ENCODE measurements around the gene GRIA2. TPM values are rescaled to one million over a fixed set of nuclear protein-coding genes. Genes with fewer than 3 reads are reported as not detected.
"Not testable (repeated sequence)": the region's sequence is repeated elsewhere in the genome, so short reads cannot be mapped to it uniquely, and the experiment has no call there.

Gene GRIA2
- polyA plus RNA-seq, 2 donors: 0.01 to 0.14 TPM

- no peaks in the 10 kb centered on the region for H3K27me3 ChIP-seq (ENCODE audit: control insufficient read depth in 1 of 2, insufficient read depth in 2 of 2, low read length in 2 of 2)
- H3K9me3 ChIP-seq (ENCODE audit: control insufficient read depth in 2 of 2, insufficient read depth in 1 of 2, low read depth in 1 of 2, low read length in 1 of 2): no peaks in the 10 kb centered on the region
- no peaks in the 10 kb centered on the region for H3K36me3 ChIP-seq (ENCODE audit: control insufficient read depth in 2 of 2, insufficient read depth in 2 of 2, low read length in 1 of 2)
- H3K4me1 ChIP-seq (ENCODE audit: control insufficient read depth in 2 of 2, insufficient read depth in 2 of 2, low read length in 1 of 2): no peaks in the 10 kb centered on the region
- H3K4me3 ChIP-seq (ENCODE audit: low read depth in 1 of 2, low read length in 2 of 2): no peak overlapping the region
- H3K27ac ChIP-seq (ENCODE audit: low read depth in 2 of 2, low read length in 1 of 2): no peak overlapping the region
- WGBS, 2 donors: 63 to 68% methylated on average over 2 of the region's 2 CpGs
Observed at GRCh38 chr4:157244348-157244747, 23.8 kb downstream of the GRIA2 start.

- no peaks in the 10 kb centered on the region for H3K4me1 ChIP-seq (ENCODE audit: control insufficient read depth in 2 of 2, insufficient read depth in 2 of 2, low read length in 1 of 2)
- H3K9me3 ChIP-seq (ENCODE audit: control insufficient read depth in 2 of 2, insufficient read depth in 1 of 2, low read depth in 1 of 2, low read length in 1 of 2): no peaks in the 10 kb centered on the region
- no peaks in the 10 kb centered on the region for H3K36me3 ChIP-seq (ENCODE audit: control insufficient read depth in 2 of 2, insufficient read depth in 2 of 2, low read length in 1 of 2)
- H3K27ac ChIP-seq (ENCODE audit: low read depth in 2 of 2, low read length in 1 of 2): no peak overlapping the region
- H3K4me3 ChIP-seq (ENCODE audit: low read depth in 1 of 2, low read length in 2 of 2): no peak overlapping the region
- no peaks in the 10 kb centered on the region for H3K27me3 ChIP-seq (ENCODE audit: control insufficient read depth in 1 of 2, insufficient read depth in 2 of 2, low read length in 2 of 2)
Observed at GRCh38 chr4:157245351-157245750, 24.8 kb downstream of the GRIA2 start.

DNA sequence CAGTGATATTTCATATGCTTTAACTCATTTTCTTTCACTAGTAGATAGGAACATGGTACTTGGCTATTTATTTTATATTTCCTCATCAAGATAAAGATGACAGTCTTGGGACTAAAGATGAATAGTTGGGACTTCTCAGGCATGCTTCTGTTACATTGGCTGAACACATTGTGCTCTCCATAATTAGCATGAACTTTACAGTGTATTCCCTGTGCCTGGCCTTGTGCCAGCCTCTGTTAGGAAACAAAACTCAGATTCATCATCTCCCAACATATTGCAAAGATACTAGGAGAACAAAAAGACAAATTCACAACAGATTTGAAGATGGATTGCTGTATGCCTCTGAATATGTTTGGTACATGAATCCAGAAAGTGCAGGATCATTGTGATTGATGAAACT lies 26.4 kb downstream of the GRIA2 start:
- no peak overlapping the region for H3K4me3 ChIP-seq (ENCODE audit: low read depth in 1 of 2, low read length in 2 of 2)
- H3K9me3 ChIP-seq (ENCODE audit: control insufficient read depth in 2 of 2, insufficient read depth in 1 of 2, low read depth in 1 of 2, low read length in 1 of 2): no peaks in the 10 kb centered on the region
- H3K27me3 ChIP-seq (ENCODE audit: control insufficient read depth in 1 of 2, insufficient read depth in 2 of 2, low read length in 2 of 2): no peaks in the 10 kb centered on the region
- H3K27ac ChIP-seq (ENCODE audit: low read depth in 2 of 2, low read length in 1 of 2): no peak overlapping the region
- no peaks in the 10 kb centered on the region for H3K36me3 ChIP-seq (ENCODE audit: control insufficient read depth in 2 of 2, insufficient read depth in 2 of 2, low read length in 1 of 2)
- no peaks in the 10 kb centered on the region for H3K4me1 ChIP-seq (ENCODE audit: control insufficient read depth in 2 of 2, insufficient read depth in 2 of 2, low read length in 1 of 2)

- H3K9me3 ChIP-seq (ENCODE audit: control insufficient read depth in 2 of 2, insufficient read depth in 1 of 2, low read depth in 1 of 2, low read length in 1 of 2); H3K36me3 ChIP-seq (ENCODE audit: control insufficient read depth in 2 of 2, insufficient read depth in 2 of 2, low read length in 1 of 2); H3K27me3 ChIP-seq (ENCODE audit: control insufficient read depth in 1 of 2, insufficient read depth in 2 of 2, low read length in 2 of 2); H3K27ac ChIP-seq (ENCODE audit: low read depth in 2 of 2, low read length in 1 of 2); H3K4me1 ChIP-seq (ENCODE audit: control insufficient read depth in 2 of 2, insufficient read depth in 2 of 2, low read length in 1 of 2); H3K4me3 ChIP-seq (ENCODE audit: low read depth in 1 of 2, low read length in 2 of 2): not testable (repeated sequence)
- 87 to 88% methylated on average over 6 of the region's 6 CpGs for WGBS, 2 donors
Observed at GRCh38 chr4:157258165-157258564, 37.6 kb downstream of the GRIA2 start.

DNA sequence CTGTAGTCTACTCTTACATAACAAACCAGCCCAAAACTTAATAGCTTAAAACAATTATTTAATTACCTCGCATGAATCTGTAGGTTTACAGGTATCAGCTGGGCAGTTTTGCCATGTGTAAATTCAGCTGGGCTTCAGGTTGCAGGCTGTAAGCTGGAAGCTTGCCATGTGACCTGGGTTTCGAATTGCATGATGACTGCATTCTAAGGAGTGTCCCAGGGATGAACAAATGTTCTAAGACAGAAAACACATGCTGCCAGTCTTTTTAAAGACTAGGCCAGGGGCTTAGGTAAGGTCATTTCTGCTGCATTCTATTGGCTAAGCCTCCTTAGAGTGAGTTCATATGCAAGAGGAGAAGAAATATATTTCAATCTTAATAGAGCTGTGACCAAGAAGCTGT lies 44.8 kb downstream of the GRIA2 start:
- Histone ChIP-seq H3K9me3 (ENCODE audit: control insufficient read depth in 2 of 2, insufficient read depth in 1 of 2, low read depth in 1 of 2, low read length in 1 of 2) (no peaks in the 10 kb centered on the region), H3K27me3 (ENCODE audit: control insufficient read depth in 1 of 2, insufficient read depth in 2 of 2, low read length in 2 of 2) (no peaks in the 10 kb centered on the region), H3K4me3 (ENCODE audit: low read depth in 1 of 2, low read length in 2 of 2) (no peak overlapping the region), H3K36me3 (ENCODE audit: control insufficient read depth in 2 of 2, insufficient read depth in 2 of 2, low read length in 1 of 2) (no peaks in the 10 kb centered on the region), H3K4me1 (ENCODE audit: control insufficient read depth in 2 of 2, insufficient read depth in 2 of 2, low read length in 1 of 2) (no peaks in the 10 kb centered on the region), H3K27ac (ENCODE audit: low read depth in 2 of 2, low read length in 1 of 2) (no peak overlapping the region)
- WGBS, 2 donors: 45 to 46% methylated on average over 2 of the region's 2 CpGs

DNA sequence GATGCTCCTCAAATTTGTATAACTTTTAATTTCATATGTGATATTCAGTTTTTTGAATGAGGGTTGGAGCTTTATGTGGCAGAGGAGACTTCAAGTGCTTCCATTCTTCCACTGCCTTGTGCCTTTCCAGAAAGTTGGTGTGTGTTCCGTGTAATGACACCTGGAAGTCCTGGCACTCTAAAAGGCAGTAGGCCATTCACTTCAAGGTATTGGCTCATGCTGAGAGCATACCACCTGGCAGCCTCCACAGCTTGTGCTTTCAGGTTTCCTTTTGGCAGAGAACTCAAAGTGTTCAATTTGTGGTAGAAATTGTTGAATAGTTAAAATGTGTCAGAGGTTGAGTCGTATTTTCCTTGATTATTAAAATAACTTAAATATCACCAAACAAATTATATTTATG lies 49.6 kb downstream of the GRIA2 start:
- Histone ChIP-seq H3K27ac (ENCODE audit: low read depth in 2 of 2, low read length in 1 of 2) (no peak overlapping the region), H3K4me1 (ENCODE audit: control insufficient read depth in 2 of 2, insufficient read depth in 2 of 2, low read length in 1 of 2) (no peaks in the 10 kb centered on the region), H3K4me3 (ENCODE audit: low read depth in 1 of 2, low read length in 2 of 2) (no peak overlapping the region), H3K9me3 (ENCODE audit: control insufficient read depth in 2 of 2, insufficient read depth in 1 of 2, low read depth in 1 of 2, low read length in 1 of 2) (no peaks in the 10 kb centered on the region), H3K27me3 (ENCODE audit: control insufficient read depth in 1 of 2, insufficient read depth in 2 of 2, low read length in 2 of 2) (no peaks in the 10 kb centered on the region), H3K36me3 (ENCODE audit: control insufficient read depth in 2 of 2, insufficient read depth in 2 of 2, low read length in 1 of 2) (no peaks in the 10 kb centered on the region)
- 73 to 75% methylated on average over 2 of the region's 2 CpGs for WGBS, 2 donors

DNA sequence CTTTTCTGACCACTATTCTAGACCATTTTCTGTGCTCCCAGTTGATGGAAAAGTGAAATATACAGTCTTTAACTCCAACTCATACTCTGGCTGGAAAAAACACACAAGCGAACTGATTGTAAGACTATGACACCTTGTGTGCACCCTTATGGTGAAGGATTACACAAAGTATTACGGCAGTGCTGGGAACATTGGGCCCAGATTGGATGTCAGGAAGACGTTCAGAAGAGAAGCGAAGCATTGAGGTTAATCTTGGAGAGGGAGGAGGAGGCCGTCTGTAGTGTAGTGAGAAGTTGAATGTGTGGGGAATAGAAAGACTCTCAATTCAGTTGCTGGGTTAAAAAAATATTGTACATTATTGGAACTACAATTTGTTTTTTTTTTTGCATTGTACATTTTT lies 50.0 kb downstream of the GRIA2 start:
- Histone ChIP-seq H3K9me3 (ENCODE audit: control insufficient read depth in 2 of 2, insufficient read depth in 1 of 2, low read depth in 1 of 2, low read length in 1 of 2) (no peaks in the 10 kb centered on the region), H3K36me3 (ENCODE audit: control insufficient read depth in 2 of 2, insufficient read depth in 2 of 2, low read length in 1 of 2) (no peaks in the 10 kb centered on the region), H3K27ac (ENCODE audit: low read depth in 2 of 2, low read length in 1 of 2) (no peak overlapping the region), H3K27me3 (ENCODE audit: control insufficient read depth in 1 of 2, insufficient read depth in 2 of 2, low read length in 2 of 2) (no peaks in the 10 kb centered on the region), H3K4me3 (ENCODE audit: low read depth in 1 of 2, low read length in 2 of 2) (no peak overlapping the region), H3K4me1 (ENCODE audit: control insufficient read depth in 2 of 2, insufficient read depth in 2 of 2, low read length in 1 of 2) (no peaks in the 10 kb centered on the region)
- 80 to 87% methylated on average over 5 of the region's 5 CpGs for WGBS, 2 donors

- no peak overlapping the region for H3K27ac ChIP-seq (ENCODE audit: low read depth in 2 of 2, low read length in 1 of 2)
- no peaks in the 10 kb centered on the region for H3K4me1 ChIP-seq (ENCODE audit: control insufficient read depth in 2 of 2, insufficient read depth in 2 of 2, low read length in 1 of 2)
- 23 to 50% methylated on average over 1 of the region's 1 CpG for WGBS, 2 donors
- no peaks in the 10 kb centered on the region for H3K27me3 ChIP-seq (ENCODE audit: control insufficient read depth in 1 of 2, insufficient read depth in 2 of 2, low read length in 2 of 2)
- no peak overlapping the region for H3K4me3 ChIP-seq (ENCODE audit: low read depth in 1 of 2, low read length in 2 of 2)
- no peaks in the 10 kb centered on the region for H3K36me3 ChIP-seq (ENCODE audit: control insufficient read depth in 2 of 2, insufficient read depth in 2 of 2, low read length in 1 of 2)
- no peaks in the 10 kb centered on the region for H3K9me3 ChIP-seq (ENCODE audit: control insufficient read depth in 2 of 2, insufficient read depth in 1 of 2, low read depth in 1 of 2, low read length in 1 of 2)
Observed at GRCh38 chr4:157271166-157271869, 50.8 kb downstream of the GRIA2 start.

DNA sequence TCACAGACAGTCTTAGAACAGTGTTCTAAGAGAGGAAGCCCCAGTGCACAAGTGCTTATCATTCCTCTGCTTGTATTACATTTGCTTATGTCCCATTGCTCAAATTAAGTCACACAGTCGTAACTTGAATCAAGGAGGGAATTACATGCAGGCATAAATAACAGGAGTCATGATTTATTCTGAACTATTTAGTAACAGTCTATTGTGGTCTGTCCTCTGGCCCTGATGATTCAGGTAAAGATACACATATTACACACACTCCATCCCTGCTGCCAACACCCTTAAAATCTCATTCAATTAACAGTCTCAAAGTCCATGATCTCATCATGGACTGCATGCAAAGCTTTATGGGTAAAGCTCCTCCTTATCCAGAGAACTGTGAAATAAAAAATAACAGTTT lies 60.1 kb downstream of the GRIA2 start:
- no peaks in the 10 kb centered on the region for H3K27me3 ChIP-seq (ENCODE audit: control insufficient read depth in 1 of 2, insufficient read depth in 2 of 2, low read length in 2 of 2)
- no peaks in the 10 kb centered on the region for H3K36me3 ChIP-seq (ENCODE audit: control insufficient read depth in 2 of 2, insufficient read depth in 2 of 2, low read length in 1 of 2)
- H3K4me3 ChIP-seq (ENCODE audit: low read depth in 1 of 2, low read length in 2 of 2): no peak overlapping the region
- no peaks in the 10 kb centered on the region for H3K4me1 ChIP-seq (ENCODE audit: control insufficient read depth in 2 of 2, insufficient read depth in 2 of 2, low read length in 1 of 2)
- no peak overlapping the region for H3K27ac ChIP-seq (ENCODE audit: low read depth in 2 of 2, low read length in 1 of 2)
- no peaks in the 10 kb centered on the region for H3K9me3 ChIP-seq (ENCODE audit: control insufficient read depth in 2 of 2, insufficient read depth in 1 of 2, low read depth in 1 of 2, low read length in 1 of 2)
- WGBS, 2 donors: 60 to 67% methylated on average over 1 of the region's 1 CpG

DNA sequence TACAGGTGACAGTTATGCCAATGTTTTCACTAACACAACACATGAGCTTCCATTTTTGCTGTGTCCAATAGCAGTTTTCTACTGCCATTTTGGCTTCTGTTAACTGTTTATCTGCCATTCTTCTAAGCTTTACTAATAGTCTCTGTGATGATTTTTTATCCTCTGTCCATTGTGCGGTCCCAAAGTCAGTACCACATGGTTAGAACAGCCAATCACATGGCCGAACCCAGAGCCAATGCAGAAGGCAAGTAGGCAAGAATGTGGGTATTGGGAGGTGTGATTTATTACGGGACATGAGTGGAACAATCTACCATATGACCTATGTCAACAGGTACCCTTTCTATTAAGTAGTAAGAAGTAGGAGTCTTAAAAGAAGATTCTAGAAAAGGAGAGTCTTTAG lies 61.5 kb downstream of the GRIA2 start:
- Histone ChIP-seq H3K27ac (ENCODE audit: low read depth in 2 of 2, low read length in 1 of 2) (no peak overlapping the region), H3K27me3 (ENCODE audit: control insufficient read depth in 1 of 2, insufficient read depth in 2 of 2, low read length in 2 of 2) (no peaks in the 10 kb centered on the region), H3K36me3 (ENCODE audit: control insufficient read depth in 2 of 2, insufficient read depth in 2 of 2, low read length in 1 of 2) (no peaks in the 10 kb centered on the region), H3K9me3 (ENCODE audit: control insufficient read depth in 2 of 2, insufficient read depth in 1 of 2, low read depth in 1 of 2, low read length in 1 of 2) (no peaks in the 10 kb centered on the region), H3K4me3 (ENCODE audit: low read depth in 1 of 2, low read length in 2 of 2) (no peak overlapping the region), H3K4me1 (ENCODE audit: control insufficient read depth in 2 of 2, insufficient read depth in 2 of 2, low read length in 1 of 2) (no peaks in the 10 kb centered on the region)
- 81 to 84% methylated on average over 3 of the region's 3 CpGs for WGBS, 2 donors
